OCI-LY3 (cell line): Measurements from ENCODE around the gene SLC5A11.

Source experiments
- CTCF ChIP-seq: fragments of 200-600, 300-600 bp; sonication (generic); IDR thresholded peaks from 2 replicates; pipeline ENCODE4 v1.5.1; 2014; ENCODE audit warnings: antibody characterized with exemption, low read length, low read depth
- EZH2phosphoT487 ChIP-seq: fragments of 200-600 bp; shearing (Covaris generic); IDR thresholded peaks from 2 replicates; pipeline ENCODE4 v1.6.1; 2018; ENCODE audit warnings: antibody characterized with exemption, mixed run types, low read depth

- TF ChIP-seq CTCF, result no peak
- no peak for TF ChIP-seq EZH2phosphoT487
Observed at GRCh38 chr16:24849641-24850040, 3.9 kb downstream of the SLC5A11 start.
